Stimulated activated CD8-positive, alpha-beta memory T cell treated with anti-CD3 and anti-CD28 coated beads, Interleukin-12 subunit alpha, Interleukin-12 subunit beta, amount 100 ng/mL, for 24 hours (primary cell): ENCODE measurements around the gene KIFBP.
"Not testable (repeated sequence)": the region's sequence is repeated elsewhere in the genome, so short reads cannot be mapped to it uniquely, and the experiment has no call there.

Experiments
- DNase-seq: peaks from one replicate; pipeline ENCODE4 v3.0.0-alpha.2; 2020; ENCODE audit errors: extremely low read depth

The KIFBP gene, protein sequence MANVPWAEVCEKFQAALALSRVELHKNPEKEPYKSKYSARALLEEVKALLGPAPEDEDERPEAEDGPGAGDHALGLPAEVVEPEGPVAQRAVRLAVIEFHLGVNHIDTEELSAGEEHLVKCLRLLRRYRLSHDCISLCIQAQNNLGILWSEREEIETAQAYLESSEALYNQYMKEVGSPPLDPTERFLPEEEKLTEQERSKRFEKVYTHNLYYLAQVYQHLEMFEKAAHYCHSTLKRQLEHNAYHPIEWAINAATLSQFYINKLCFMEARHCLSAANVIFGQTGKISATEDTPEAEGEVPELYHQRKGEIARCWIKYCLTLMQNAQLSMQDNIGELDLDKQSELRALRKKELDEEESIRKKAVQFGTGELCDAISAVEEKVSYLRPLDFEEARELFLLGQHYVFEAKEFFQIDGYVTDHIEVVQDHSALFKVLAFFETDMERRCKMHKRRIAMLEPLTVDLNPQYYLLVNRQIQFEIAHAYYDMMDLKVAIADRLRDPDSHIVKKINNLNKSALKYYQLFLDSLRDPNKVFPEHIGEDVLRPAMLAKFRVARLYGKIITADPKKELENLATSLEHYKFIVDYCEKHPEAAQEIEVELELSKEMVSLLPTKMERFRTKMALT

DNA sequence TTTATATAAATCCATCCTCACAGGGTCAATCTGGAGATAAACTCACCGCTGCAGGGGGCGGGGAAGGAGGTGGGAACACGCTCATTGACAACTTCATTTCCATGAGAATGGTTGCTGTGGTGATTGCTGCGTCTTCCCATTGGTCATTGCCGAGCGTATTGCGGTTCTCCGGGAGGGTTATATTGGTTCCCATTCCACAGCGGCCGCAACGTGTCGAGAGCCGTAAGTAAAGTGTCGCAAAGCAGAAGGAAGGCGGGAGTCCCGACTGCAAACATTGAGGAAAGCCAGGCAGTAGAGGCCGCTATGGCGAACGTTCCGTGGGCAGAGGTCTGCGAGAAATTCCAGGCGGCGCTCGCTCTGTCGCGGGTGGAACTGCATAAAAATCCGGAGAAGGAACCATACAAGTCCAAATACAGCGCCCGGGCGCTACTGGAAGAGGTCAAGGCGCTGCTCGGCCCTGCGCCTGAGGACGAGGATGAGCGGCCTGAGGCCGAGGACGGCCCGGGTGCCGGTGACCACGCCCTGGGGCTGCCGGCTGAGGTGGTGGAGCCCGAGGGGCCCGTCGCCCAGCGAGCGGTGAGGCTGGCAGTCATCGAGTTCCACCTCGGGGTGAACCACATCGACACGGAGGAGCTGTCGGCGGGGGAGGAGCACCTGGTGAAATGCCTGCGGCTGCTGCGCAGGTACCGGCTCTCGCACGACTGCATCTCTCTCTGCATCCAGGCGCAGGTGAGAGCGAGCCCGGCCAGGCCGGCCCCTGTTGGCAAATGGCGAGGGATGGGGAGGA is at the start of gene KIFBP:
Gene KIFBP, plus strand, starts transcription at position 274 of the 787 bp plus-strand sequence. Its CDS starts 30 bp downstream, at position 304.
- peak; percentile 53 for DNase-seq

DNA sequence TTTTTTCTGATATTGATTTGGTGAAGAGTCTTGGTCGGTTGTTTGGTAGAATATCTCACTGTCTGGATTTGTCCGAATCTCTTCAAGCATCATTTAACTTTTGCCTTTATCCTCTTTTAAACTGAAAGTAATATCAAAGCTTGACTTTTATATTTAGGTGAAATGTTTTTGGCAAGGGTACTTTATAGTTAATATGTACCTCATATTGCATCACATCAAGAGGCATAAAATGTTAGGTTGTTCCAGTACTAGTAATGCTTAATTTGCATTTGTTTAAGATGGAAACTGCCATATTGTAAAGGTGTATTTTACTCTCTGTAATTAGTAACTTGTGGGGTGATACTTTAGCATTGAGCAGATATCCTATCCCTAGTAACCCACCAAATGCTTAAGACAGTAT is 49.7 kb upstream of the KIFBP start:
- no peak for DNase-seq

DNA sequence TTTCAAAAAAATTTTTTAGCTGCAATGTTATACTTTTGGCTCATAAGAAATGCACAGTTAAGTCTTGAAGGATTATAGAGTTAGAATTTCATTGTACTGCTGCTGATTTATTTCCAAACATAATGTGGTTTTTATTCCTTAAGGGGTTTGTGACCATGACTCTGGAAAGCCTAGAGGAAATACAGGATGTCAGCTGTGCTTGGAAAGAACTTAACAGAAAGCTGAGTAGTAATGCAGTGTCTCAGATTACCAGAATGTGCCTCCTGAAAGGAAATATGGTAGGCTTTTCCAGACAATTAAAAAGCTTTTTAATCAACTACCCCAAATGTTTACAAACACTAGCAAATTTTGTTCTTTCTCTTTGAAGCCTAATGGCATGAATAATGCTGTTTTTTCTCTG is 47.7 kb upstream of the KIFBP start:
- not testable (repeated sequence) for DNase-seq

DNA sequence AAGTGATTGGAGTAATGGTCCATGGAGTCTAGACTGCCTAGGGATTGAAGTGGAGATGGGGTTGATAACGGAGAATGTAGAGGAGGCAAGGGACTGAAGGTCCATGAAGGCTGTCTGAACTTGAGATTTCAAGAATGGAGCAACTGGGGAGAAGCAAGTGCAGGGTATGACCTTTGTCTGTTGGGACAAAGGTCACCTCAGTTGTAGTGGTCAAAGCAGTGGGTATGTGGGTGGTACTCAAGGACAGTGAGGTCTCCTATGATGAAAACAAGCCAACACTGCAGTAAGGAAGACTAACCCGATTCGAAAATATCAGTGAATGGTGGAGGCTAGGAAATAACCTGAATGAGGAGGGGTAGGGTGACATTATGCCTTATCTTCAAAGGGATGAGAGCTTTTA is 38.0 kb upstream of the KIFBP start:
- DNase-seq = no peak

DNA sequence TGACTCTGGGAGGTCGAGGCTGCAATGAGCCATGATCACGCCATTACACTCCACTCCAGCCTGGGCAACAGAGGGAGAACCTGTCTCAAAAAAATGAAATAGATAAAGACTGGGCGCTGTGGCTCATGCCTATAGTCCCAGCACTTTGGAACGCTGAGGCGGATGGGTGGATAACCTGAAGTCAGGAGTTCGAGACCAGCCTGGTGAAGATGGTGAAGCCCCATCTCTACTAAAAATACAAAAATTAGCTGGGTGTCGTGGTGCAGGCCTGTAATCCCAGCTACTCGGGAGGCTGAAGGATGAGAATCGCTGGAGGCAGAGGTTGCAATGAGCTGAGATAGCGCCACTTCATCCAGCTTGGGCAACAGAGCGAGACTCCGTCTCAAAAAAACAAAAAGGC is 33.7 kb upstream of the KIFBP start:
- DNase-seq = no peak

DNA sequence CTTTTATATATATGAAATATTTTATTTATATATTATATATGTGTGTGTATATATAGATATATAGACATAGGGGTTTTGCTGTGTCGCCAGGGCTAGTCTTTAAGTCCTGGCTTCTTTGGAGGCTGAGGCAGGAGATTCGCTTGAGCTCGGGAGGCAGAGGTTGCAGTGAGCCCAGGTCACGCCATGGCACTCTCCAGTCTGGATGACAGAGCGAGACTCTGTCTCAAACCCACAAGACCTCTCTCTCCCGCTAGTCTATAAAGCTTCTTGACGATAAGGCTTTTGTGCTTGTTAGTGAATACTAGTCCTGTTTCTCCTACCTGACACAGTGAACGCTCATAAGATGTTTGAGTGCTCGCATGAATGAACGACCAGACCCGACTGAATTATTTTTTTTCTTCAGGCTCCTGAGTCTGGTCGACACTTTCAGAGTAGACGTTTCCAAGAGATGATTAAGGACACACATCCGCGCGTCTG is 33.2 kb upstream of the KIFBP start:
- no peak for DNase-seq

DNA sequence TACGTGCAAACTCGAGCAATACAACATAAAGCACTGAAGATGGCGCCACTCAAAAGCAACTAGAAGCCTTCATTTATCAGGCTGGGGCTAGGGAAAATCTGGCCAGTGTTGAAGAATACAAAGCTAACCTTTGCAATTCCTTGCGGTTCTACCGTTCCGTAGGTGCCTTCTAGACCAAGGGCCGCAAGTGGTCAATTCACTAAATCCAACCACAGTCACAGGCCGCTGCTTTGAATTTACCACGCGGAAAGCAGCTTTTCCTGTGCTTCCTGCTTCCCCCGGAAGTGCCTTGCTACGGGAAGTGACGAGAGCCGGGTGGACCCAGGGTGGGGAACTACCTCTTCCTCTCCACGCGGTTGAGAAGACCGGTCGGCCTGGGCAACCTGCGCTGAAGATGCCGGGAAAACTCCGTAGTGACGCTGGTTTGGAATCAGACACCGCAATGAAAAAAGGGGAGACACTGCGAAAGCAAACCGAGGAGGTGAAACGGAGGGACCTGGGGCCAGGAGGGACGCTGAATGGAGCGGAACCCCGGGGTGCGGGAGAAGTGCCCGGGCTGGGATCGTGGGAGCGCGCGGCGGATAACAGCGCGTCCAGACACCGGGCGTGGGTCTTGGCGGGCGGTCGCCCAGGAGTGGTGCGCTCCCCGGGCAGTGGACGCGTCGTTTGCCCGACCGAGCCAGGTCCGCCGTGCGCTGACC is 32.6 kb upstream of the KIFBP start, which contains the start of gene DDX21:
Gene DDX21, plus strand, starts transcription at position 339 of the 701 bp plus-strand sequence. Its CDS starts 56 bp downstream, at position 395.
- peak; percentile 79 for DNase-seq

DNA sequence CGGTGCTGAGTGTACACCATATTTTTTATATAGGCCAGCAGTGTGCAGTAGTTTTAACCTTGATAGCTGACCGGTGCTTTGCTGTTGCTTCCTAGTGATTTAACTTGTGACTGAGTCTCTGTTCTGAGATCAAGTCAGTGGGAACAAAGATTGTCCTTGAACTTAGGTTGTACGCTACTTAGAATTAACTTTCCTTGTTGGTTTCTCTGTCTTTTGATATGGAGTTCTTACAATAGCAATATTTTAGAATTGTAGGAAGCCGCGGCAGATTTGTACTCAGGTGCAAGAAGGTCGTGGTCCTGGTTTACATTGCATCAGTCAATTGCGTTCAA is 31.4 kb upstream of the KIFBP start:
- no peak for DNase-seq

DNA sequence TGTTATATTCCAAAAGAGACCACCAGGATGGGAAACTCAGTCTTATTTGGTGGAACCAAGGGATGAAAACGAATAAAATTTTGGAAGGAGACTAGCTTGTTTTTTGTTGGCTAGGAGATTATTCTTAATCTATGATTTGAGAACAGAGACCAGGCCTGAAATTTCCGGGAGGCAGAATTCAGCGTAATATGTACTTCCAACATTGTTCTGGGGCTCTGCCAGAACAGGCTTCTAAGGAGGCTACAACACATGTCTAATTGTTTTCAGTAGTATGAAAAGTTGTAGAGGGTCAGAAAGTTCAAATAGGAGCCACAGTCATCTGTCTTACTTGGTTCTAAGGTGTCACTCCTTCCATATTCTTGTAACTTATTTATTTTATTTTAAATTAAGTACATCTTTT is 30.9 kb upstream of the KIFBP start:
- no peak for DNase-seq

DNA sequence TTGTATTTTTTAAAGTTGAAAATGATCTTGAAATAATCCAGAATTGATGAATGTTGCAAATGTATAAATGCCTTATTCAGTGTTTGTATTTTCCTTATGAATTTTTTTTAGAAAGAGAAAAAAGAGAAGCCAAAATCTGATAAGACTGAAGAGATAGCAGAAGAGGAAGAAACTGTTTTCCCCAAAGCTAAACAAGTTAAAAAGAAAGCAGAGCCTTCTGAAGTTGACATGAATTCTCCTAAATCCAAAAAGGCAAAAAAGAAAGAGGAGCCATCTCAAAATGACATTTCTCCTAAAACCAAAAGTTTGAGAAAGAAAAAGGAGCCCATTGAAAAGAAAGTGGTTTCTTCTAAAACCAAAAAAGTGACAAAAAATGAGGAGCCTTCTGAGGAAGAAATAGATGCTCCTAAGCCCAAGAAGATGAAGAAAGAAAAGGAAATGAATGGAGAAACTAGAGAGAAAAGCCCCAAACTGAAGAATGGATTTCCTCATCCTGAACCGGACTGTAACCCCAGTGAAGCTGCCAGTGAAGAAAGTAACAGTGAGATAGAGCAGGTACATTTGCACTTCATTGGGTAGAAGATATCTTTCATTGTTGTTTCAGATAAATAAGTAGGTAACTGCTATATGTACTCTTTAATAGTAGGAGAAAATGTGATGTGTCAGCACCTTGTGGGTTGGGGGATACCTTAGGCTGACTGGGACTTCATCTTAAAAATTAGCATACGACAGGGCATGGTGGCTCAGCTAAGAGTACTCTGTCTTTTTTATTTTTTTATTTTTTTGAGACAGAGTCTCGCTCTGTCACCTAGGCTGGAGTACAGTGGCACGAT is 28.7 kb upstream of the KIFBP start:
- no peak for DNase-seq

DNA sequence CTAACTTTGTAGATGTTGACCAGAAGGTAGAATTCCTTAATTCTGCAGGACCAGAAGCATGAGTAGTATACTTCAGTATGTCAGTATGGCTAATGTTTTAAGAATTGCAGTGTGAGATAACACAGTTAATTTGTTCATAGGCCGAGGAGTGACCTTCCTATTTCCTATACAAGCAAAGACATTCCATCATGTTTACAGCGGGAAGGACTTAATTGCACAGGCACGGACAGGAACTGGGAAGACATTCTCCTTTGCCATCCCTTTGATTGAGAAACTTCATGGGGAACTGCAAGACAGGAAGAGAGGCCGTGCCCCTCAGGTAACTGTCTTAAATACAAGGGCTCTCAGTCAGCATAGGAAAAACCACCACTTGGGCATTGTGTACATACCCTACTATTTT is 25.5 kb upstream of the KIFBP start:
- no peak for DNase-seq

DNA sequence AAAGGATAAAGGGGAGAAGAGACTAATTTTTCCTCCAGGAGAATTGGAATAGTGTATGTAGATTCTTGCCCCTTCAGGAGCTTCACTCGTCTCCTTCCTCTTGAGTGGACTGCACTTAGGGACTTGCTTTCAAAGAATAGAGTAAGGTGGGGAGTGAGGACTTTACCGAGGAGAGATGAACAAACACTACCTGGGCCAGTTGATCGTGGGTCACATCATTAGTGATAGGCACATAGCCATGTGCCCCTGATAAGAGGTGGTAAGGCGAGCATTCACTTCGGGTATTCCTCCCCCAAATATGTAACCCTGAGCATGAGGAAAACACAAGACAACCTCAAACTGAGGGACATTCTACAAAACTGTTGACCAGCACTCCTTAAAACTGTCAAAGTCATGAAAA is 14.6 kb upstream of the KIFBP start:
- DNase-seq = no peak

DNA sequence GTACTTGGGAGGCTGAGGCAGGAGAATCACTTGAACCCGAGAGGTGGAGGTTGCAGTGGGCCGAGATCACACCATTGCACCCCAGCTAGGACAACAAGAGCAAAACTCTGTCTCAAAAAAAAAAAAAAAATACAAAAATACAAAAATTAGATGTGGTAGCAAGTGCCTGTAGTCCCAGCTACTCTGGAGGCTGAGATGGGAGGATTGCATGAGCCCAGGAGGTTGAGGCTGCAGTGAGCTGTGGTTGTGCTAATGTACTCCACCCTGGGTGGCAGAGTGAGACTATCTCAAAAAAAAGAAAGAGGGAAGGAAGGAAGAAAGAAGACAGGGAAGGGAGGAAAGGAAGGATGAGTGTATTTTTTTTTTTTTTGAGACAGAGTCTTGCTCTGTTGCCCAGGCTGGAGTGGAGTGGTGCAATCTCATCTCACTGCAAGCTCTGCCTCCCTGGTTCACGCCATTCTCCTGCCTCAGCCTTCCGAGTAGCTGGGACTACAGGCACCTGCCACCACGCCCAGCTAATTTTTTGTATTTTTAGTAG is 12.6 kb upstream of the KIFBP start:
- DNase-seq = not testable (repeated sequence)

DNA sequence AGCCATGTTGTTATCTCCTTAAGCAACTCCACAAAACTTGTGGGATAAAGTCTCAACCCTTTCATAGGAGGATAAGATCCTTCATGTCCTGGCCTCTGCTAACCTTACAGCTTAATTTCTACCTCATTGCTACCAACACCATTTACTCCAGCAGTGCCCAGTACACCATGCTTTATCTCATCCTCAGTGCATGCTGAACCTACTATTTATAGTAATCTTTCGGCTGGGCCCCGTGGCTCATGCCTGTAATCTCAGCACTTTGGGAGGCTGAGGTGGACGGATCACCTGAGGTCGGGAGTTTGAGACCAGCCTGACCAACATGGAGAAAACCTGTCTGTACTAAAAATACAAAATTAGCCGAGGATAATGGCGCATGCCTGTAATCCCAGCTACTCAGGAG is 8.9 kb upstream of the KIFBP start:
- not testable (repeated sequence) for DNase-seq

DNA sequence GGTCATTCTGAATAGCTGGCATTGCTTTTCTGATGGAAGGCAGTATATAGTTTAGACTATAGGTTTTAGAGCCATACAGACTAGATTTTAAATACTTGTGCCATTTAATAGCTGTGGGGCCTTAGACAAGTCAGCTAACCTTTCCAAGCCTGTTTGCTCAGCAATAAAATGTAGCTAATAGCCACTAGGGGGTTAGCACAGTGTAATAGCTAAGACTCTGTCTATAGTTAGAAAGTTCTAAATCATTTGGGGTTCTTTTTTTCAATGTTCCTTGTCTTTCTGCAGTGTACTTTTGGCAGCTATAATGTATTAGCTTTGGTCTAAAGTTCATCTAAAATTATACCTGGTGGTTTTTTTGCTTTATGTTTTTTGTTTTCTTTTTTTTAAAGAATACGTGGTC is 7.5 kb upstream of the KIFBP start:
- no peak for DNase-seq

DNA sequence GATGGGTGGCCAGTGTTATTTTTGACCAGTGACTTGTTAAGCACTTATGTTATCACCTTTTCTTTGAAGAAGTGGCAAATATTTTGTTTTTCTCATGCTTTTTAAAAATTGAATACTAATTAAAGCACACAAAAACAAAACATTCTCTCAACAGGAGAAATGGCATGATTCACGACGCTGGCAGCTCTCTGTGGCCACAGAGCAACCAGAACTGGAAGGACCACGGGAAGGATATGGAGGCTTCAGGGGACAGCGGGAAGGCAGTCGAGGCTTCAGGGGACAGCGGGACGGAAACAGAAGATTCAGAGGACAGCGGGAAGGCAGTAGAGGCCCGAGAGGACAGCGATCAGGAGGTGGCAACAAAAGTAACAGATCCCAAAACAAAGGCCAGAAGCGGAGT is 6.2 kb upstream of the KIFBP start:
- DNase-seq = no peak

DNA sequence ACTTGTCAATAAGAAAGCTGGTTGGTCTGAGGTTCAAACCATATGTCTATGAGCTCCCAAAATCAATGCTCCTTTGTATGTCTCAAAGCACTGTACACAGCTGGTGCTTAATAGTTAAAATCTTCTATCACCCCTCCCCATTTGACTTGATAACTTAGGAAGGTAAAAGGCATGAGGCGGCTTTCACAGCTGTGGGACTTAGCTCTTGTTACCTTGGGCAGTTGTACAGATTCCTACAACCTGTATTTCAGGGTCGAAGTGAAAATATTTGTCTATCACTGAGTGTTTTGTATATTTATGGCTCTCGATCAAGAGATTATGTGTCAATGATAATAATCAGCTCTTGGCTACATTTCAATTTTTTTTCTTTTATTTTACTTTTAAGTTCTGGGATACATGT is 992 bp upstream of the KIFBP start:
- no peak for DNase-seq

DNA sequence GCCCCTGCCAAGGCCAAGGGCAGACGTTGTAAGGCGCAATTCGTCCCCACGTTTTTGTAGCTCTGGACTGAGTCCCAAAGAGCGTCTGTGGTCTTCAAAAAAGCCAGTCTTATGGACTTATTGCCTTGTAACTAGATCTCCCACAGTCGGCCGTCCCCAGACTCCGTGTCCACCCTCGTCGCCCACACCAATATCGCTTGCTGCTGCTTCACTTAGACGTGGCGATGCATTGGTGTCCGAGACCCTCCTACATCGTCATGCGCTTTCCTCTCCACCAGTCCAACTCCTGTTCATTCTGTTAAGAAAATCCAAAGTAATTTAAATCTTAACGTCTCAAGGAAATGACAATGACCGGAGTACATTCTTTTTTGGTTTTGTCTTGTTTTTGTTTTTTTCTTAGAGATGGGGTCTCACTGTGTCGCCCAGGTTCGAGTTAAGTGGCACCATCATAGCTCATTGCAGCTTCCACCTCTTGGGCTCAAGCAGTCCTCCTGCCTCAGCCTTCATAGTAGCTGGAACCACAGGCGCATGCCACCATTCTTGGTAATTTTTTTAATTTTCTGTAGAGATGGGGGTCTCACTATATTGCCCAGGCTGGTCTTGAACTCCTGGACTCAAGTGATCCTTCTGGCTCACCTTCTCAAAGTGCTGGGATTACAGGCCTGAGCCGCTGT is 851 bp downstream of the KIFBP start:
- no peak for DNase-seq

DNA sequence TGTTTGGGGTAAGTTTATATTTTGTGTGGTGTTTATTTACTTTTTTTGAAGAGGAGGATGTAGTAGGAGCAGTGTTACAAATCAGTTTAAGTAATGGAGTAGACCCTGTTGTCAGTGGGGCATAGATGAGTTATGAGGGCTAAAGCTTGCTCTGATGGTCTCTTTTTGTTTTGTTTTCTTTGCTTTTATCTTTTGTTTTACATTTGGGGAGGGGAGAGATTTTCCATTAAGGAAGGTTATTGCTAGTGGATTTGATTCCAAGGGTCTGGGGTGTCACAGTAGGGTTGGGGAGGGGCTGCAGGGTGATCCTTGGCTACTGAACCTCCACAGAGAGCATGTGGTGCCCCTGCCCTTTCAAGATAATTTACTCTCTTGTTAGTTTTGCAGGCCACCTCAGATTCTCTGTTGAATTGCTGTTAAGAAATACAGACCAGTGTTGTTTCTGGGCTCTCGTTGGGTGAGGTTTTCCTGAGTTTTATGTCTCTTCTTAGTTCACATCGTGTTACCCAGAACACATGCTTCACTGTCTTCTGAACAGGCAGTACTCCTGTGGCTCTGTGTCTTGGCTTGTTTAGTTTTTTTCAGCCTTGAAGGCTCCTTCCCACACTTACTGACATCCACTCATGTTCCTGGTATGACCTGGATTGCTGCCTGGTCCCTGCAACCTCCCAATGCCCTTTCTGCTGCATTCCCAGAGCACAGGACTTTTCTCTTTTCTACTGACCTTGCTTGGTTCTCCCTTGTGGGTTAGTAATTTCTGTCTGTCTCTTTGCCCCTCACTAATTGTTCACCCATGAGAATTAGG is 4.2 kb downstream of the KIFBP start:
- DNase-seq = no peak
